ENCODE data around the gene MSRB2. TPM values are rescaled to one million over a fixed set of nuclear protein-coding genes. Genes with fewer than 3 reads are reported as not detected.

MSRB2 gene
- total RNA-seq: 12.8 and 13.7 TPM in 2 replicates

GRCh38 chr10:23095404-23095965 is at the start of gene MSRB2:
Gene MSRB2 (plus strand): TSS chr10:23095579. CDS start chr10:23095609, 30 bp downstream.

Small RNA genes within 50 kb of the gene (small RNA-seq; reads per million reads assigned to genes)
- not detected for gene RF00561

Other genes starting within 250 kb of the MSRB2 start
- gene ARMC3, start 167.5 kb upstream of the MSRB2 start, total RNA-seq: 0.65 TPM in 1 of 2 replicates, not detected in the other
- gene PTF1A, start 96.7 kb downstream of the MSRB2 start, total RNA-seq: not detected in 2 replicates
- not detected in 2 replicates for gene C10orf67, start 249.2 kb downstream of the MSRB2 start, total RNA-seq

Measured in articular chondrocyte of knee joint (primary cell).